H4 (cell line): ENCODE measurements around the gene FBRS. TPM values are rescaled to one million over a fixed set of nuclear protein-coding genes. Genes with fewer than 3 reads are reported as not detected.
"Not testable (repeated sequence)": the region's sequence is repeated elsewhere in the genome, so short reads cannot be mapped to it uniquely, and the experiment has no call there.

Experiments used
- DNase-seq: peaks from one replicate; pipeline ENCODE4 v3.0.0-alpha.2; 2015; ENCODE audit warnings: low spot score
- total RNA-seq: library from RNA; depleted of rRNA; stranded (reverse); fragments of >200 nt; shearing (Covaris generic); gene quantifications from 2 replicates; pipeline ENCODE4 v1.2.3, GENCODE V29; 2014; rRNA removed

Gene FBRS
- 5.0 and 5.9 TPM in 2 replicates for total RNA-seq

DNA sequence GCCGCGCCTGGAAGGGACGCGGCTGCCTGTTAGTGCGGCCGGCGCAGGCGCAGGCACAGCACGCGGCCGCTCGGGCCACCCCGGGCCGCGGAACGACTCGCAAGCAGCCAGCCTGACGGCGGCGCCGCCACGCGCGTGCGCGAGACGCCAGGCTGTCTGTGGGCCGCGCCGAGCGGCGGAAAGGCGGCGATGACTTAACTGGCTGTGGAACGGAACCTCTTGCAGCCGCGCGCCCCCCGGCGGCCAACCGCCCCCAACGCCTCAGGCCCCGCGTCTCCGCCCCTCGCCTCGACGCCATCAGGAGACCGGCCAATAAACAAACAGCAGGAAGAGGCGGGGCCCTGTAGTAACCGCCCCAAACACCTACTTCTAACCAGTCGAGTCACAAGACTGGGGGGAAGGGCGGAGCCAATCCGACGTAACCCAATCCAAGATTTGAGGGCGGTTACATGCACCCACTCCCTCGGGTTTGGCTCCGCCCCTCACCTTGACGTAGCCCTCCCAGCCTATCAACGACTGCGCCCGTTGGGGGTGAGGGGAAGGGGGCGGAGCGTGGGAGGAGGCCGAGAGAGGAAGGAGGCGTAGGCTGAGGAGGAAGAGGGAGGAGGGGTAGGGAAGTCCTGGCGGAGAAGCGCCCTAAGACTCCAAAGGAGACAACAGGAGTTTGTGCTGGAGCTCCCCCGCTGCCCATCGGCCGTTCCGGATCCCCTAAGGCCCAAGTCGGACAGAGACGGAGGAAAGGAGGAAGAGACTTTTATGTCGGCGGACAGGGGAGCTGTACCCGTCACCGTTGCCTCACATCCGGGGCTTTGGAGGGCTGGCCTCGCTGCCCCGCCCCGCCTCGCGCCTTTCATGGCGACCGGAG is at the start of gene FBRS:
FBRS (plus strand) TSS at position 566 of the 865 bp plus-strand sequence. CDS start 1,088 bp downstream, outside the sequence.
- peak; percentile 100 for DNase-seq

DNA sequence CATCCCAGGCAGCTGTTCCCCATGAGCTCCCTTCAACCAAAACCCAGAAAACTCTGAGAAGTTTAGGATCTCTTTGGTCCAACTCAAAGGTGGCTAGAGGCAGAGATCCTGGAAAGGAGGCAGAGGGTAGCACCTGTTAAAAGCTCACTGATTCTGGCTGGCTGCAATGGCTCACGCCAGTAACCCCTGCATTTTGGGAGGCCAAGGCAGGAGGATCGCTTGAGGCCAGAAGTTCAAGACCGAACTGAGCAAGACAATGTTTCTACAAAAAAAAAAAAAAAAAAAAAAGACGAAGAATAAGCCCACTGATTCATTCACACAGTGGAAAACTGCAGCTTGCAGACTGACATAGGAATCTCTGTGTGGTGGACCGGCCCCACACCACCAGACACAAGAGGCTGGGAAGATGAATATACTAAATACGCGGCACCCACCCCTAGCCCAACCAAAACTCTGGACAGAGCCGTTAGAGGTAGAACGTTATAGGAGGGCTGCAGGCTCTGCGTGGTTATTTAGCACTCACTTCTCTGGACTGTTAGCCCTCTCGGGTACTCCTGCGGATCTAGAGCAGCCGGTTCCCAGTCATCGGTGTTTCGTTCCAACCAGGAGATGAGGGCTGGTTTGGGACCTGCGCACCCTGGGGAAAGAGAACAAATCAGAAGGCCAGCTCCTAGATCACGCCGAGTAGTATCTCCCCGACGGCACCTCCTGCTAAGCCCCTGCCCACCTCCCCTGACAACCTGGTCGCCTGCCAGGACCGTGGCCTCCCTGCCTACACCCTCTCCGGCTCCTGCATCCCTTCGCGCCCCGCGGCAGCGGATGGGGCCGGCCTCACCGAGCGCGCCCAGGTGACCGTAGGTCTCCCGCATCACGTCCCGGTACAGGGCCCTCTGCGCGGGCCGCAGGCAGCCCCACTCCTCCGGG is 49.0 kb upstream of the FBRS start:
- no peak for DNase-seq

DNA sequence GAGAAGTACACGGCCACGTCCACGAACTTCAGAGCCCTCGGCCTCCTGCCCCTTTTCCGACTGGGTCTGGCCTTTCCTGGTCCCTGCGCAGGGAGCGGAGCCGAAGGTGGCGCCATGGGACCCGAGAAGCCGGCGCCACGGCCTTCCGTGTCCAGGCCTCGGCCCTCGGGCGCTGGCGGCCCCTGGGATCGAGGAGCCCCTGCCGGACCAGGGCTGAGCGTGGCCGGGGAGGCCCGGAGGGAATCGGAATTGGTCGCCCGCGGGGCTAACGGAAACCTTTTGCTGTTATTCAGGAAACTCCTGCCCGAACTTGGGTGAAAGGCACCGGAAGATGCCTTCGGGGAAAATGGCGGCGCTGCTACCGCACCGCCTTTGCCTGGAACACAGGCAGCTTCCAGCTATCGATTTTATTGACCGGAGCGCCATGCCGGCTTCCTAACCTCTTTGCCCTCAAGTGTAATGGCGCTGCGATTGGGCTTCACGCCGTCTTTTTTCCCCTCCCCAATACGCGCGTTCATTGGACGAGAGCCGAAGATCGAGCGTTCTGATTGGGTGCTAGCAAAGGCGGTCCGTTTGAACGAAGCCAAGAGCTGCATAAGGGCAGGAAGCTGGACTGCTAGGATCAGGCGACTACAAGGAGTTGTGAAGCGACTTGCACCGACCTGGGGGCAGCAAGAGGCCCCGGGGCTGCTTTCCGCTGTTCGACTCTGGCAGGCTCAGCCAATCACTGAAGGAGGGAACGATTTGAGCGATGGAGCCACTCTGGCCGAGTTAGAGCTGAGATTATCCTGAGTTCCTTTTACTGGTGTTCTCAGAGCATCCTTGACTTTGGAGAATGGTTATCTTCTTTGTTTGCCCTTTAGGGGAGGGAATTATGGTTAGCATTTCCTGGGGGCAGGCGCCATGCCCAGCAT is 48.0 kb upstream of the FBRS start, which contains the start of gene ZNF689:
ZNF689 (minus strand) TSS at position 464 of the 914 bp plus-strand sequence; CDS start at position 116, 348 bp downstream.
- peak; percentile 95 for DNase-seq

DNA sequence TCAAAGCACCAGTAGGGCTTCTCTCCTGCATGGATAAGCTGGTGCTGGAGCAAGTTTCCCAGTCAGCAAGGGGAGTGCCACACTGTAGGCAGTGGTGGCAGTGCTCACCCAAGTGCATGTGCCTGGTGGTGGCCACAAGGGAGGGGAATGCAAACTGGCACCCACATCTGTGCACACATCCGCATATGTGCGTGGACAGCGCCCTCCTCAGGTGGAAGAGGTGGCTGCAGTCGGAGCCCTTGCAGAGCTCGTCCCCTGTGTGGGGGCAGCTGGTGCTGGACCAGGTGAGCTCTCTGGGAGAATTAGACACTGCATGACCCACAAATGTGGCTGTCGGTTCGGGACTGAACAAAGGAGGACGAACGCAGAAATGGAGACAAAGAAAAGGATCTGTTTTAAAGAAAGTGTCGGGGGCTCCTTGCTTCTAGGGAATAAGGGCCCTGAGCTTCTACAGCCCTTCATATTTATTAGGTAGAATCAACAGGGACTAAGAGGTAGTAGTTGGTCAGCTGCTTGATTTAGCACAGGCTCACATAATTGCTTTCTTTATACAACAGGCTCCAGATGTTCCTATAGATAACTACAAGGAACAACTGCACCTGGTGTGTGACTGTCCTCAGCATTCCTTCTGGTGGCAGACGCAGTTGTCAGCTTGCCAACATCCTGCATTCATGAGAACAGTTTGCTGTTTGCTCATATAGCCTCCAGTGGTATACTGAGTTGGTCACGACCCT is 42.7 kb upstream of the FBRS start:
- DNase-seq, result no peak

DNA sequence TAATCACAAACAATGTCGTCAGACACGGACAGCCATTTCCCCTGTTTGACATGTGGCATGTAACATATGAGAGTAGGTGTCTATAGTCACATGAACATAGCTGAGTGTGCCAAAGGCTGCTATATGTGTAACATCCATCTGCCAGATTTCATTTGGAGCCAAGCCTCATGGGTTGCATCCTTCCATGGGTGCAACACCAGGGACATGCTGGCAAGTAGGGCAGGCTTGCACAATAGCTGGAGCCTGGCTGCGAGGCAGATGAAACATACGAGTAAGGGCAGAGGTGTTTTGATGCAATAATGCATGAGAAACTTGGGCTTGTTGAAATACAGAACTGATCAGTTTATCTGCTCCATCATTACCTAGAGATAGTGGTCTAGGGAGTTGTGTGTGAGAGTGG is 39.0 kb upstream of the FBRS start:
- no peak for DNase-seq

DNA sequence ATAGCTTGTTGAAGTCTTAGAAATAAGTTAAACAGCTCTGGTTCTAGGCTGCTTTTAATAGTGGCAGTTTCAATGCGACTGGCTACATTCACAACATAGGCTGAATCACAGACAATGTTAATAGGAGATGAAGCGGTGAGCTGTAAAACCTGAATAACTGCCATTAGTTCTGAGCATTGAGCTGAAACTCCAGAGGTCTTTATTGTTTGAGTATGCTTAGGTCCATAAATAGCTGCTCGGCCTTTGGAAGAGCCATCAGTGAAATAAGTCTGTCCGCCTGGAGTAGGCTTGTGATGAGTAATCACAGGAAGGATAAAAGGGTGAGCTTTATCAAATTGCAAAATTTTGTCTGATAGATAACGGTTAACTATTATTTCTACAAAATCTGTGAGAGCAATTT is 38.6 kb upstream of the FBRS start:
- no peak for DNase-seq

DNA sequence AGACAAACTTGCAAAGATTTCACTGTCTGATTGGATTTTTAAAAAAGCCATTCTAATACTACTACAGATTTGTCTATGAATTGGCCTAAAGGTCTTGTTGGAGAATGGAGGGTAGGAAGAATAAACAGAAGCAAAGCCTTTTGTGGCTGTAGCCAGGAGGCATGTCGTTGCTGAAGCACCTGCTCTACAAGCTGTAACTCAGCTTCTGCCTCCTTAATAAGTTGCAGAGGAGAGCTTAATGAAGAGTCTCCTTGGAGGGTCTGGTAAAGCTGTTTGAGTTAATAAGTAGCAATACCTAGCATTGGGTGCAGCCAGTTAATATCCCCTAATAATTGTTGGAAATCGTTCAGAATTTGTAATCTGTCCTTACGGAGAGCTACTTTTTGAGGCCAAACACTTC is 38.1 kb upstream of the FBRS start:
- no peak for DNase-seq

DNA sequence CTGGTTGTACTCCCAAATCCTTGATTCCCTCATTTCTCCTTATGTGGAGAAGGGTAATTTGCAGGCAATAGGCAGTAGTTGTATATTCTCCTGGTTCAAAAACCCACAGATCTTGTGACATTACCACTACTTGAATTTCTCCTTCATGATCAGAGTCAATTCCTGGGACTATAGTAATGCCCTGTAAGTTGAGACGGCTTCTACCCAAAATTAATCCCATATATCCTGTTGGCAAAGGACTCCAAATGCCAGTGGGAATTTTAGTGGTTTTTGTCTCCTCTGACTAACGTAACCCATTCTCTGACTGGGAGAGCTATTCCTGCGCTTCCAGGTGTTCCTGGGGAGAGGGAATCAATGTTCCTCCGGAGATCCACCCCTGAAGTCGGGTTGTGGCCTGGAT is 36.5 kb upstream of the FBRS start:
- peak; percentile 69 for DNase-seq

DNA sequence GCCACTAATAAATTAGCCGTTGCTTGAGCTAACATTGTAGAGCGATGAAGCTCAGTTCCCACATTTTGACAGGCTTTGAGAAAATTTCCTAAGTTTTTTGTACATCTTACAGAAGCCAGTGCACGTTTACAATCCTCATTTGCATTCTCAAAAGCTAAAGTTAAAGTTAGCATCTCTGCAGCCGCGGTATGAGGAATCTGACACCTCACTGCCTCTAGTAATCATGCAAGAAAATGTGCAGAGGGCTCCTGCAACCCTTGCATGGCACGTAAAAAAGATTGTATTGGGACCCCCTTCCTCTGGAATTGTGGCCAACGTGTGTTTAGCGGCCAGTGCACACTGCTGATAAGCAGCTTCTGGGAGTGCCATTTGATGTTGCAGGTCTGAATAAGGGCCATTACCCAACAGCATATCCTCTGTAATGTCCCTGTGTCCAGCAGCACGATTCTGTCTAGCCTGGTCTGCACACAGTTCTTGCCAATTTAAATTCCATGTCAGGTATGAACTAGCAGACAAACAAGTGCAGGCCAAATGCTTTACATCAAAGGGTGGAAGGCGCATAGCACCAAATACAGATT is 35.7 kb upstream of the FBRS start:
- no peak for DNase-seq

DNA sequence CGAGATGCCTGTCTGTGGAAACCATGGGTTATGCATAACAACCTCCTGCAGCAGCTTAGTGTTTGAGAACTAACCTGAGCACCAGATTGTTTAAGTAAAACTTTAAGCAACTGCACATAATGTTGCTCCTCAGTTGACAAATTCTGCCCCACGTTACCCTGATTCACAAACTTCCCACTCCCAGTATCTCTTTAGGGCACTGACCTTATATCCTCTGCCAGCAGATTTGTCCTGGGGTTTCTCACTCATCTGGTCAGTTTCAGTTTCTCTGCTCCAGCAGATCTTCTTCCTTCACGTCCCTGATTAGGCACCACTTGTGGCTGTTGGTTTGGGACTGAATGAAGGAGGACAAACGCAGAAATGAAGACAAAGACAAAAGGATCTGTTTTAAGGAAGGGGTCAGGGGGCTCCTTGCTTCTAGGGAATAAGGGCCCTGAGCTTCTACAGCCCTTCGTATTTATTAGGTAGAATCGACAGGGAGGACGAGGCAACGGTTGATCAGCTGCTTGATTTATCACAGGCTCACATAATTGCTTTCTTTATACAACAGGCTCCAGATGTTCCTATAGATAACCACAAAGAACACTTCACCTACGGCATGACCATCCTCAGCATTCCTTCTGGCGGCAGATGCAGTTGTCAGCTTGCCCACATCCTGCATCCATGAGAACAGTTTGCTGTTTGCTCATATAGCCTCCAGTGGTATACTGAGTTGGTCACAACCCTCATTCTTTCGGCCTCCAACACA is 34.5 kb upstream of the FBRS start:
- DNase-seq, result no peak

DNA sequence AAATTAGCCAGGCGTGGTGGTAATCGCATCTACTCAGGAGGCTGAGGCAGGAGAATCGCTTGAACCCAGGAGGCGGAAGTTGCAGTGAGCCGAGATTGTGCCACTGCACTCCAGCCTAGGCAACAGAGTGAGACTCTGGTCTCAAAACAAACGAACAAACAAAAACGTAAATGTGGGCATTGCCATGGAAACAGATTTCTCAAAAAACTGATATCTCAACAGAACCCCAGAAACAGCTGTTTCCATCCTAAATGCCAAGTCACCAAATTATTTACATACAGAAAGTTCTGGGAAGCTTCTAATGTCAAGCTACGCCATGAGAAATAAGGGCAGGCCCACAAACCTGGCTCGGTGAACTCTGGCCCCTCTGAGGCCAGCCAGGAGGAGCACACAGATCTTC is 32.0 kb upstream of the FBRS start:
- no peak for DNase-seq

DNA sequence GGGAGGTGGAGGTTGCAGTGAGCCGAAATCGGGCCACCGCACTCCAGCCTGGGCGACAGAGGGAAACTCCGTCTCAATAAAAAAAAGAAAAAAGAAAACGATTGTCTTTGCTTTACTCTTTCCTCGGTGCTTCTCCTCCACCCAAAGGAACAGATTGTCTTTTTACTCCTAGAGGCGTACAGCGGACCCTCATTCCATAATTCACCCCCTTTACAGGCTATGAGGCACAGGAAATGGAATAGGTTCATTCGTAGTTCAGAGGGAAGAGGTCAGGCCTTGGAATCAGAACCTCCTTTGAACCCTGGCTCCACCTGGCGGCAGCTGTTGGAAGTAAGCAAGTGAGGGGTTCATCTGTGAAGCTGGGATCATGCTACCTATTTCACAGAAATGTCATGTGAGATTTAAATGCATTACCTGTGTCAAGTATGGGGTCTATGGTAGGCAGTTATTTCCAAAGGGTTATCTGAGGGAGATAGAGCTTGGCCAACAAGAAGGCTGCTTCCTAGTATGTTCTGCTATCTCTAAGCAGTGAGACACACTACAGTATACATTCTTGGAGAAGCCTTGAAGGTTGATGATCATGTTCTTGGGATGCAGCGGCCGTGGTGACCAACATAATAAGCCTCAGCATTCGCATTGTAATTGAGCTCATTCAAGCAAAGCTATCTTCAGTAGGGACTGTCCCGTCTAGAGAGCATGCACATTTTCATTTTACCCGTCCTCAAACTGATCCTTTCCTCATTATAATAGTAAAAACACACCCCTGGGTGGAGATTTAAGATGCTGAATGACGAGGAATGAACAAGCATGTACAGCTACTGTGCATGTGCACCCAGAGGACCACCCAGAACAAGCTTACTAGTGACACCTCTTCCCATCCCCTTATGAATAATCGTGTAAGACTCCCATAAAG is 29.3 kb upstream of the FBRS start:
- peak; percentile 64 for DNase-seq

DNA sequence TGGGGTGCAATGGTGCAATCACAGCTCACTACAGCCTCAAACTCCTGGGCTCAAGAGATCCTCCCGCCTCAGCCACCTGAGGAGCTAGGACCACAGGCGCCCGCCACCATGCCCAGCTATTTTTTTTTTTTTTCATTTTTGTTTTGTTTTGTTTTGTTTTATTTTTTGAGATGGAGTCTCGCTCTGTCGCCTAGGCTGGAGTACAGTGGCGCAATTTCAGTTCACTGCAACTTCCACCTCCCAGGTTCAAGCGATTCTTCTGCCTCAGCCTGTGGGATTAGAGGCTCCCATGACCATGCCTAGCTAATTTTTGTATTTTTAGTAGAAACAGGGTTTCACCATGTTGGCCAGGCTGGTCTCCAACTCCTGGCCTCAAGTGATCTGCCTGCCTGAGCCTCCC is 25.8 kb upstream of the FBRS start:
- DNase-seq, result not testable (repeated sequence)

DNA sequence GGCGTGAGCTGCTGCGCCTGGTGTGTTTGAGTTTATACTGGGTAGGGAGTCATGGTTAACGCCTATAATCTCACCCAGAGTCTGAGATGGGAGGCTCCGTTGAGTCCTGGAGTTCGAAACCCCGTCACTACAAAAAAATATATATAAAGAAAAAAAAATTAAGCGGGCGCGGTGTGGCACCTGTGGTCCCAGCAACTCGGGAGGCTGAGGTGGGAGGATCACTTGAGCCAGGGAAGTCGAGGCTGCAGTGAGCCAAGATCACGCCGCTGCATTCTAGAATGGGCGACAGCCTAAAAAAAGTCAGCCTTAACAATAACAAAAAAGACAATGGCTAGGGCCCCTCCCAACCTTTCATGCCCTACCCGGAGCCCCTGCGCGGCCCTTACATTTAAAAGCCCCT is 24.7 kb upstream of the FBRS start:
- no peak for DNase-seq

DNA sequence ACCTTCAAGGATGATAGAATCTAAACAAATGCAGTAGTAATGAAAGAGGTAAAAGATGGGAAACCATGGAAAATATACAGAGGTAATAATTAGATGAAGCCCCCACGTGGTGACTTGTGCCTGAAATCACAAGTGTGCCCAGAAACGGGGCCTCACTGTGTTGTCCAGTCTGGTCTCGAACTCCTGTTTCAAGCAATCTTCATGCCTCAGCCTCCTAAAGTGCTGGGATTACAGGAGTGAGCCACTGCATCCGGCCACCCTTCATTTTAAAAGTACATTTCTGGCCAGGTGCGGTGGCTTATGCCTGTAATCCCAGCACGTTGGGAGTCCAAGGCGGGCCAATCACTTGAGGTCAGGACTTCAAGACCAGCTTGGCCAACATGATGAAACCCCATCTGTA is 21.6 kb upstream of the FBRS start:
- DNase-seq, result no peak

DNA sequence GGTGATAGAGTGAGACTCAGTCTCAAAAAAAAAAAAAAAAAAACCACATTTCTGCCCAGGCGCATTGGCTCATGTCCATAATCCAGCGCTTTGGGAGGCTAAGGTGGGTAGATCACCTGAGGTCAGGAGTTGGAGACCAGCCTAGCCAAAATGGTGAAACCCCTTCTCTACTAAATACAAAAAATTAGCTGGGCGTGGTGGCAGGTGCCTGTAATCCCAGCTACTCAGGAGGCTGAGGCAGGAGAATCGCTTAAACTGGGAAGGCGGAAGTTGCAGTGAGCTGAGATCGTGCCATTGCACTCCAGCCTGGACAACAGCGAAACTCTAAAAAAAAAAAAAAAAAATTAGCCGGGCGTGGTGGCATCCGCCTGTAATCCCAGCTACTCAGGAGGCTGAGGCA is 21.1 kb upstream of the FBRS start:
- DNase-seq, result not testable (repeated sequence)

DNA sequence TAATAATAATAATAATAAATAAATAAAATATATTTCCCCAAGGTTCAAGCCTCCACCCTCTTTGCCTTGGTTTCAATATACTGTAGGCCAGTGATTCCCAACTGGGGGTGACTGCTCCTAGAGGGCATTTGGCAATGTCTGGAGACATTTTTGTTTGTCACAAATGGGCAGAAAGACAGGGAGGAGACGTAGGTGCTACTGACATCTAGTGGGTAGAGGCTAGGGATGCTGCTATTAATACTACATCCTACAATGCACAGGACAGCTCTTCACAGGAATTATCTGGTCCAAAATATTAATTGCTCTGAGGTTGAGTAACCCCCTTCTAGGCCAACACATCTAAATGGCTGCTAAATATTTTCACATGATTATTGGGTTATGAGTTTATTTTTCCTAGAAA is 20.3 kb upstream of the FBRS start:
- DNase-seq, result peak; percentile 72

DNA sequence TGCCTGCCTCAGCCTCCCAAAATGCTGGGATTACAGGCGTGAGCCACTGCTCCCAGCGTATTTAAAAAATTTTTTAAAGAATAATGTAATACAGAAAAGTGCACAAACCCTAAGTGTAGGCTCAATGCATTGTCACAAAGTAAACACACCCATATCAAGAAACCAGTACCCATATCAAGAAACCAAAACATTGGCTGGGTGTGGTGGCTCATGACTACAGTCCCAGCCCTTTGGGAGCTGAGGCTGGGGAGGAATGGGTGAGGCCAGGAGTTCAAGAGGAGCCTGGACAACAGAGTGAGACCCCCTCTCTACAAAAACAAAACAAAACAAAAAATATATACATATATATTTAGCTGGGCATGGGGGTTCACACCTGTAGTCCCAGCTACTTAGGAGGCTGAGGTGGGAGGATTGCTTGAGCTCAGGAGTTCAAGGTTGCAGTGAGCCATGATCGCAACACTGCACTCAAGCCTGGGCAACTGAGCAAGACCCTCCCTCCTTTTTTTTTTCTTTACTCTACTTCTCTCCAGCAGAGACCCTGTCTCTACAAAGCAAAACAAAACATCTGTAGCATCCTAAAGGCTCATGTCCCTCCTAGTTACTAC is 16.8 kb upstream of the FBRS start:
- DNase-seq, result no peak
